GM18498 (cell line): ENCODE results near the gene L3MBTL1.

Experiments
- ATAC-seq: cut with Tn5 transposase; IDR thresholded peaks from one replicate; pipeline ENCODE4 v1.9.1; 2021; ENCODE audit warnings: mild to moderate bottlenecking, moderate library complexity; ENCODE audit not compliant: unreplicated experiment

Gene L3MBTL1

DNA sequence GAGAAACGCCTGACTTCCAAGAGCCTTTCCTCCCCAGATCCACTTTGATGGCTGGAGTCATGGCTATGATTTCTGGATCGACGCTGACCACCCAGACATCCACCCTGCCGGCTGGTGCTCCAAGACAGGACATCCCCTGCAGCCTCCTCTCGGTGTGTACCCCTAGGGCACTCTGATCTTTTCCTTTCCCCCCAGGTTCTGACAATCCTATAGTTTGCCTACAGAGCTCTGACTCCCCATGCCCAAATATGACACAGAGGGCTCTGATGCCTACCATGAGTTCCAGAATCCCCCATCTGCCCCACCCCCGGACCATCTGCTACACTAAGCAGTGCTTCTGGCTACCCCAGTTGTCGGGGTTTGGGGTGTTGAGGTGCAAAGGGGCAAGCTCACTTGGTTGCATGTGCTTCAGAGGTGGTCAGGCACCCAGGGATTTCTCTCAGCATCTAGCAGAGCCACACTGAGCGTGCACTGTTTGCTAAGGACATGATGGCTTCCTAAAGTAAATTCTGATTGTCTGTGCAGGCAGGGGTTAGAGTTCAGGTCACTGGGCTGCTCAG, 27.4 kb downstream of the L3MBTL1 start:
- no peak for ATAC-seq

DNA sequence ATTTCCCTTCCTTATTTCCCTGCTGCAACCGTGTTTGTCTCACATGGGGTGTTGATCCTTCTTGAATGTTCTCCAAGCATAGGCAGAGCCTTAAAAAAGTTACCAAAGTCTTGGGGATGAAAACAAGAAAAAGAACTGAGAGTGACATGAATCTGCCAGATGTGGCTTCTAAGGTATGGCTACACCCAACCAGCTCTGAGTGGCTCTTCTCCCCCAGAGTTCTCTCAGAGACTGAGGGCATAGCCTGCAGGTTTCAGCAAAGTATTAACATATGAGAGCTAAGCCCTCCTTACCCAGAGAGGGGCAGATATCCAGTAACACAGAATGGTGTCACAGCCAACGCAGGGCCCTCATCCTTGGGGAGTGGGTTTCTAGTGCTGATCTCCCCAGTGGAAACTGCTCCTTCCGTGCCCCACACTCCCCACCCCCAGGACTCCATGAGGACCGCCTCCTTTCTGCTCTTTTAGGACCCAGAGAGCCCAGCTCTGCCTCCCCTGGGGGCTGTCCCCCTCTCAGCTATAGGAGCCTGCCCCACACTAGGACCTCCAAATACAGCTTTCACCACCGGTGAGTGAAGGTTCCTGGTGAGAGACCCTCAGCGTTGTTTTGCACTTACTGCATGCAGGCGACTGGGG, 28.0 kb downstream of the L3MBTL1 start:
- no peak for ATAC-seq

DNA sequence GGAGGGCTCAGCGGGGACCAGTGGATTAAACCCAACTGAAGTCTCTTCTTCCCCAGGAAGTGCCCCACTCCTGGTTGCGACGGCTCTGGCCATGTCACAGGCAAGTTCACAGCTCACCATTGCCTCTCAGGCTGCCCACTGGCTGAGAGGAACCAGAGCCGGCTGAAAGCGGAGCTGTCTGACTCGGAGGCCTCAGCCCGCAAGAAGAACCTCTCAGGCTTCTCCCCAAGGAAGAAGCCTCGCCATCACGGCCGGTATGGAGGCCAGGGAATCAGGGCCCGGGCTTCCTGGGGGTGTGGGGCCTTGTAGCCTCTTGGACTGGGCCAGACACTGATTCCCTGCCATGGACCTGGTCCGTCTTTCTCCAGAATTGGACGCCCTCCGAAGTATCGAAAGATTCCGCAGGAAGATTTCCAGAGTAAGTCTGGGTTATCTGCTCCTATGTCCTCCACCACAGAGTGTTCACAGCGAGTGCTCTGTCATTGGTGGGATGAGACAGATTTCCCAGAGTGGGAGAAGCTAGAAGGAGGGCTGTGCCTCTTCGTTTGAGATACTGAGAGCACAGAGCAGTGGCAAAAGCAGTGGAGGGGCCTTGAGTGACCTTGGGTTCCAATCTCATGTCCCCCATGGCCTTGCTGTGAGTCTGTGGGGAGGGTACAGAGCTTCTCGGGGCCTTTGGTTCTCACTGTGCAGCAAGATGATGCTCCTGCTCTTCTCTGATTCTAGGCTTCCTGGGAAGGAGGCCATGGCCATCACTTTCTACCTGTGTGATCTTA, 28.7 kb downstream of the L3MBTL1 start:
- ATAC-seq = no peak

DNA sequence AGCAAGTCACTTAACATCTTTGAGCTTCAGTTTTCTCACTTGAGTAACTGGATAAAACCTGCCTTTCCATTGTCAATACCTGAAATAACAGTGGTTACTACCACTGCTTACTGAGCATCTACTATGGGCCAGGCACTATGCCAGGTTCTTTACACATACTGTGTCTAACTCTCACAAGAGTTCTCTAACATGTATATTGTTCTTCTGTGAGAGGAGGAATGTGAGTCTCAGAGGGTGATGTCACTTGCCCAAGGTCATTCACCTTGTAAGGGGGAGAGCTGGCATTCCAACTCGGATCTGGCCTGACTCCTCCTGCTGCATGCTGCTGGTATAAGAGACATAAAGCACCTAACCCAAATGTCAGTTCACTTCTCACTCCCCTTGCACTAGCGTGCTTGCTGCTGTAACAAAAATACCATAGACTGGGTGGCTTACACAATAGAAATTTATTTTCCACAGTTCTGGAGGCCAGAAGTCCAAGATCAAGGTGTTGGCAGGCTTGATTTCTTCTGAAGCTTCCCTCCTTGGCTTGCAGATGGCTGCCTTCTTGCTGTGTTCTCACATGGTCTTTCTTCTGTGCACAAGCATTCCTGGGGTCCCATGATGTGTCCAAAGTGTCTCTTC, 29.4 kb downstream of the L3MBTL1 start:
- ATAC-seq = no peak

DNA sequence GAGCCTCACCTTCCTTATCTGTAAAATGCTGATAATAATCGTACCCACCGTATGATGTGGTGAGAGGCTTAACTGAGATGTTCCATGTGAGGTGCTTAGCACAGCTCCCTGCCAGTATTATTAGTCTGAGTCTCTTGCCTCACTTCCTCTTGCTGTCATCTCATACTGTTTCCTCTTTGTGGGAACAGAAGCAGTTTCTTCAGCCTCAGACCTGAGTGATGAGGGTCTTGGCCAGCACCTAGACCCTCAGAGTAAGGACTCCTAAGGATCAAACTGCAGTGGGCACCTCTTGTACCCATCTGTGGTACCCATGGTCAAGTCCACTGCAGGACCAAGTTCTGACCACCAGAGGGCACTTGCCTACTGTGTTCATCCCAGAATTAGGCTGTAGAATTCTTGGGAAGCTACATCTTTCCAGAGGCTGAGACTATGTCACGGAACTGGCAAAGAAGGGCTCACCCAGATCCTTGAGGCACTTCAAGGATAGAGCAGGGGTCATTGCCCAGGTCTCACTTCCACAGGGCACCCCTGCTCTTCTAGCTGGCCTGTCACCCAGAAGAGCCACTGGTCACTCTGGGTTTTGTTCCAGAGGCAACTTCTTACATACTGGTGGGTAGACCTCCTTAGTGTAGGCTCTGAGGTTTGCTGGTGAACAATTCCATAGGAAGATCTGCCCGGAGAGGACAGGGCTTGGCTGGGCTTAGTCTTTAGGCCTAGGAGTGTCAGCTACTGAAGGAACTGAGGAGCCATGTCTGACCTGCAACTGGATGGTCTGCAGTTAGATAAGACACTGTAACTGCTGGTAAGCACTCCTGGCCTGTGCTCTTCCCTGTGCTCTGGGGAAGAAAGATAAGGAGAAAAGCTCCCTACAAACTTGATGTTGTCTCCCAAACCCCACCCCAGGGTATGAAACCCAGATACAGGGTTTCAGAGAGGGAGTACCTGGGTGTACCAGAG, 30.7 kb downstream of the L3MBTL1 start:
- no peak for ATAC-seq

DNA sequence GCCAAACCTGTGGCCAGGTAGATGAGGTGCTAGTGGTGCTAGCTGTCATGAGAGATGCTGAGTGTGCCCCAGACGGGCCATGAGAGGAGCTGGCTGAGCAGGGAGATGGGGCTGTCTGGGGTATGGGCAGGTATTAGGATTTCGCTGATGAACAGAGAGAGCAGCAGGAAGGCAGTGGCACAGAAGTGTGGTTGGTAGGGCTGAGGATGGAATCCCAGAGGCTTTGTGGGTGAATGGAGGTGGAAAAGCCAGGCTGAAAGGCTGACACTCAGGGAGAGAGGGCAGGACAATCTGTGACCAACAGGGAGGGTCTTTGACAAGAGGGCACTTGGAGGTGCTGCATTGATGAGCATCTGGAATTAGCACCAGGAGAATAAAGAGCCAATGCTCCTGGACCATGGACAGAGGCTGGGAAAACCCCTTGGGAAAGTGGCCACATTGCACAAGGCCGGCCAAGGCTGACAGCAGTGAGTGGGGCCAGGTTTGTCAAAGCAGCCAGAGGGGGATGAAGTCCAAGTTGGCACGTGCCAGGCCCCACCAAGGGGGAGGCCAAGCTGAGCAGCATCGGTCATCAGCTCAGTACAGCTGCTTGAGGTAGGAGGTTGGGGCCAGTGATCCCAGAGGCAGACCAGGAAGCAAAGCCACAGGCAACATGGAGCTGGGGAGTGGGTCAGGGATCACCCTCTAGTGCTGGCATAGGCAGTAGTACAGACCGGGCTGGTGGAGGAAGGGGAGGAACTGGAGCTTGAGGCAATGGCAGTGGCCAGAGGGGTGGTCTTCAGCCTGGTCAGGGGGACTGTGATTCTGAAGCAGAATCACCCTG, 31.6 kb downstream of the L3MBTL1 start:
- no peak for ATAC-seq

DNA sequence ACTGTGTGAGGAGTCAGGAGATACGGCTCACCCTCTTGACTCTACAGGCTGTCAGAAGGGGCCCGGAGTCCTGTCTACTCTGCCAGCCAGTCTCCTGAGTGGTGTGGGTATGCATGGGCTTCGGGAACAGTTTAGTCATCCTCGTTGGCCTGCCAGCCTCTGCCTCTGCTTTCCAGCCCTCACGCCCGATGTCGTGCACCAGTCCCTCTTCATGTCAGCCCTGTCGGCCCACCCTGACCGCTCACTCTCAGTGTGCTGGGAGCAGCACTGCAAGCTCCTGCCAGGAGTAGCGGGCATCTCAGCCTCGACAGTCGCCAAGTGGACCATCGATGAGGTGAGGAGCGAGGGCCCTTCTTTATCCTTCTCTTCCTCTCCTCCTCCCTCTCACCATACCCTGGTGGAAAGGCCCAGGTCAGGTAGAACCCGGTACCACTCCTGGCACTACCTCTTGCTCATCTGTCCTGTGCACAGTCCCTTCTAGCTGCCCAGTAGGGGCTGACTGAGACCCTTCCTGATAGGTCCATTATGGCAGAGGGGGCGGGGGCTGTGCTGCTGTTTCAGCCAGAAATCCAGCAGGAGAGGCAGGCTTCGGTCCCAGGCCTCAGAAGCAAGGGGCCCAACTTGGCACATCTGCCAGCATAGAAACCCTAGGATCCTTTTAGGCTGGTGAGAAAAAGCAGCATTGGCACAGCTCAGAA, 32.6 kb downstream of the L3MBTL1 start:
- ATAC-seq = no peak

DNA sequence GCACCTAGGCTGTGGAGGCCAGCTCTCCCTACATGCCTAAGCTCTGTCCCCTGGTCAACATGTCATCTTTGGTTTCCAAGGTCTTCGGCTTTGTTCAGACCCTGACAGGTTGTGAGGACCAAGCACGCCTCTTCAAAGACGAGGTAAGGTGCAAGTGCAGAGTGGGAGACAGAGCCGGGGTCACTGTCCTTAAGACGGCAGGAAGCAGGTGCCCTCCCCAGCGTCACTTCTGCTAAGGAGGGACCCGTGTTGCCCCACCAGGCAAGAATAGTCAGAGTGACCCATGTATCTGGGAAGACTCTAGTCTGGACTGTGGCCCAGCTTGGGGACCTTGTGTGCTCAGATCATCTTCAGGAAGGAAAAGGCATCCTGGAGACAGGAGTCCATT, 33.2 kb downstream of the L3MBTL1 start:
- ATAC-seq = no peak

DNA sequence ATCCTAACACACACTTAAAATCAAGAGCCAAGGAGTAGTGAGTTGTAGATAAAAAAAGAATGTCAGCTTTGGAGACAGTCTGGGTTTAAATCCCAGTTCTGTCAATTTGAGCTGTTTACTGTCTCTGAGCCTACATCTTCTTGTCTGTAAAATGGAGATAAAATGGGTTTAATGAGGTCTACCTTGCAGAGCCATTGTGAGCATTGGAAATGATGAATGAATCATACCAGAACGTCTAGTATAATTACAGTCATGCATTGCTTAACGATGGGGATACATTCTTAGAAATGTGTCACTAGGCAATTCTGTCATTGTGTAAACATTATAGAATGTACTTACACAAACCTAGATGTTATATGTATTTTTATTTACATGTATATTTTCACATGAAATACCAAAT, 33.7 kb downstream of the L3MBTL1 start:
- ATAC-seq = no peak

DNA sequence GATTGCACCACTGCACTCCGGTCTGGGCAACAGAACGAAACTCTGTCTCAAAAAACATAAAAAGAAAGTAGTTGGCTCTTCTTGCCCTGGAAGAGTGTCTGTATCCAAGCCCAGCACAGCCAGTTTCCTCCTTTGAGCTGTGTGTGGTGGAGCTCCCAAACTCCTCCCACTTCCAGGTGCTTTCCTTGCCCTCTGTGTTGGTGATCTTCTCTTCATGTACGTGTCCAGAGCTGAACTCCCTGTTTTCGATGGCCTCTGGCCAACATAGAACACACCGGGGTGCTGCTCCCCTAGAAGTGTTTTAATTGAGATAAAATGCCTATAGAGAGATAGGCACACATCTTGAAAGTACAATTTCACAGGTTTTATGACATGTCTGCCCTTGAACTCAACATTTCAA, 34.7 kb downstream of the L3MBTL1 start:
- ATAC-seq = no peak

DNA sequence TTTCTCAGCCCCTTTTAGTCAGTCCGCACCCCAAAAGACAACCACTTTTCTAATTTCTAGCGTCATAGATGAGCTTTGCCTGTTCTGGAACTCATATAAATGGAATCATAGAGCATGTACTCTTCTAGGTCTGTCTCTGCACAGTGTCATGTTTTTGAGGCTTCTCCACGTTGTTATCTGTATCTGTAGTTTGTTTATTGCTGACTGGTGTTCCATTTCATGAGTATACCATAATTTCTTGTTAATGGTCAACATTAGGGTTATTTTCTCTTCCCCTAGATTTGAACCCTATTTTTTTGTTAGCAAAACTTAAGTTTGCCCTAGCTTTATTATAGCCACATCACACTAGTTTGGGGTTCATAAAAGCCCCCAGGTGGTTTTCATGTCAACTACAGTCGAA, 35.2 kb downstream of the L3MBTL1 start:
- no peak for ATAC-seq

DNA sequence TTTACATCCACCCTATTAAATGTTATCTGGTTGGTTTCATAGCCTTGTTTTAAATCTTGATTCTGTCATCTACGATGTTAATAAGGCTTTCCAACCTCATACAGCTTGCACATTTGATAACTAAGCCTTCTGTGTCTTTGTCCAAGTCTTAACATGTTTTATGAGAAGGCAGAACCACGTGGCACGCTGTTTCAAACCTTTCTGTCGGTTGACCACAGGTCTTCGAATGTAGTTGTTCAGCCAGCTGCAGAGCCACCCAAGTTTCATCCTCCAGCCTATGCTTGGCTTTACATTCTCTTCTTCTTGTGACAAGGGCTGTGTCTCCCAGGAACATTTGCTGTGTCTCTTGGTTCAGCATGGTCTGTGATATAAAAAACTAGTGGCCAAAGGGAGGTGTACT, 35.6 kb downstream of the L3MBTL1 start:
- no peak for ATAC-seq

DNA sequence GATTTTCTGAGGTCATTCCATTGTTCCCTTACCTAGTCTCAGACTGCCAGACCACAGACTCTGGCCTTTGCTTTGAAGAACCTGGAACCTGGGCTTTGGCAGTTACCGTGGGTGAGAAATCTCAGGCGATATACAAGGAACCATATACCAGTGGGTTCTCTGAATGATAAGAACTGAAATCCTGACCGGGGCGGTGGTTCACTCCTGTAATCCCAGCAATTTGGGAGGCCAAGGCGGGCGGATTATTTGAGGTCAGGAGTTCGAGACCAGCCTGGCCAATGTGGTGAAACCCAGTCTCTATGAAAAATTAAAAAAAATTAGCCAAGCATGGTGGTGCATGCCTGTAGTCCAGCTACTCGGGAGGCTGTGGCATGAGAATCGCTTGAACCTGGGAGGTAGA, 37.0 kb downstream of the L3MBTL1 start:
- ATAC-seq = no peak

DNA sequence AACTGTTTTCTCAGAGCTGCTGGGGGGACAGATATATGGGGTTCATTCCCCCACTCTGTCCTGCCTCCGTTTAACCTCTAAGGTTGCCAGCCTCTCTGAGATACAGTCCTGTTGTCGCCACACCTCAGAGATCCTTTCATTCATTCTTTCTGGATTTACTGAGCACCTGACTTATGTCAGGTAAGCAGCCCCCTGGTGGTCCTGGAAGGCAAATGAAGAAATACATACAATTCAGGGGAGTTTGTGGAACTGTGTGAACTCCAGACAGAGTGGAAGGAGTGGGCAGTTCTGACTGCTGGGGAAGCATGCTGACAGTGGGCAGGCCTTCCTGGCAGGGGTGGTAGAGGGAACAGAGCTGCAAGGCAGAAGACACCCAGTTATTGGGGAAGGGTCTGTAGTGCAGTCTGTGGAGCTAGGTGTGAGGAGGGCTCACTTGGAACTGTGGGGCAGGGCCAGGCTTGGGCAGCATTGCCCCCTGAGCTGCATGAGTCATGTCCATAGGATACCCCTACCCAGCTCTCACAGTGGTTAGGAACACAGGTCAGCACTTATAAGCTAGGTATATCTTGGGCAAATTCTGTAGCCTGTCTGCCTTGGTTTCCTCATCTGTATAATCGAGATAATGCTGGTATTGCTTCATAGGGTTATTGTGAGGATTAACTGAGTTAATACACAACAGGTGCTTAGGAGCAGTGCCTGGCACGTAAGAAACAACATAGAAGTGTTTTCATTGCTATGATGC, 38.5 kb downstream of the L3MBTL1 start:
- no peak for ATAC-seq

DNA sequence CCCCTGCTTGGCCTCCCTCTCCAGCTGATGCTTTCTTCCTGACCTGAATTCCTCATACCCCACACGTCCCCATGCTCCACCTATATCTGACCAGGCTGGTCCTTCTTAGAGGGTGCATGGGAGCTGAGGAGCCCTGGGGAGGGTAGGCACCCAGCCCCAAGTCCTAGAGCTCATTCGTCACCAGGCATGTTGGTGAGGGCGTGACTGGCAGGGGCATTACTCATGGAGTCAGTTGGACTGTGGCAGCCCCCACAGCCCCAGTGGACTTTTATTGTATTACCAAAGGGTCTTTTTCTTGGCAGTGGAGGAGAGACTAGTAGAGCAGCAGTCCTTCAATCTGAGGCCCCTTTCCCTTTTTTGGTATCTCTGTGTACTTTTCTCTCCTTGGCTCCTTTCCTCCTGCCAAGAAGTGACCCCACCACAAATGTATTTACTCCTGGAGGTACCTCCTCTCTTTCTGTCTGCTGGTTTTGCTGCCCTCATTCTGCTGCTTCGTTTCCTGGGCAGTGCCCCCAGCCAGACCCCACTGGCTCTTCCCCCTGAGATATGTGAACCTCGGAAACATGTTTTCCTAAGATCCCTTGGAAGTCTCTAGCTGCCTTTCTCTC, 40.9 kb downstream of the L3MBTL1 start:
- no peak for ATAC-seq

DNA sequence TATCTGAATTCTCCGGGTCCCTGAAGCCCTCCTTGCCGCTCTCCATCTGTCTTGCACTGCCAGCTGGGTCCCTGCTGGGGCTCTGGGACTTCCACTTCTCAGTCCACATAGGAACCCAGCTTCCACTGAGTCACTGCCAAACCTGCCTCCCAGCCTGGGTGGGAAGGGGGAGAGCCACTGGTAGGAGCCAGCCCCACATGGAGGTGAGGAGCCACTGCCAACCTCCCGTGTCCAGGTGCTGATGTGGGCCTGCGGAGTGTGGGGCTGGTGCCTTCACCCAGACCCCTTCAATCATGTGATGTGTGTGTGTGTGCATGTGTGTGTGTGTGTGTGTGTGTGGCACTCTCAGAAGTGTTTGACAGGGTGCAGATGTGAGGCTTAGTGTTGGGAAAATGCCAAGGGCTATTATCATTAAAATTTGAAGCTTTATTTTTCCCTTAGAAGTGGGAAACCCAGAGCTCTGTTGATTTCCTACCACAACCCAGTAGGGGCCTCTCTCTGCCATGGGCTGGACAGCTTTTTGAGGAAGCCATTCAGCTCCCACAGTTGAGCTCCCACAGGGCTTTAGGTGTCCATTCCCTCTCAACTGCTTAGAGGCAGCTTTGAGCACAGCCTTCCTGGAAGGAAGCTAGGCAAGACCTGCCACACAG, 42.0 kb downstream of the L3MBTL1 start:
- ATAC-seq = no peak

DNA sequence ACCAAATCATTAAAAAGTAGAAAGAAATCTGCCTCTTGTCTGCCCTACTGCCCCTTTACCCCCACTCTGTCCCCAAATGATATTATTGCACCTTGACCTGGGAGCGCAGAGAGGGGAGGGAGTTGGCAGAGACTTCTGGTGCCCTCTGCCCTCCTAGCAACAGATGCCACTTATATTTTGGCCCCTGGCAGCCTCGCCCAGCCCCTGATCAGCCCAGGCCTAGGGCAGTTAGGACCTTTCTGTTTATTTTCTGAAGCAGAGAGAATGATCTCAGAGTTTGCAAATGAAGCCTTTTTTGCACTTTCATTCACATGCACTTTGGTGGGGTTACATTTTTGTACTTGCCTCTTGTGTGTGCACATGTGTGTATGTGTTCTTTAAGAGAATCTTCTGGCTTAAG, 43.0 kb downstream of the L3MBTL1 start:
- no peak for ATAC-seq

DNA sequence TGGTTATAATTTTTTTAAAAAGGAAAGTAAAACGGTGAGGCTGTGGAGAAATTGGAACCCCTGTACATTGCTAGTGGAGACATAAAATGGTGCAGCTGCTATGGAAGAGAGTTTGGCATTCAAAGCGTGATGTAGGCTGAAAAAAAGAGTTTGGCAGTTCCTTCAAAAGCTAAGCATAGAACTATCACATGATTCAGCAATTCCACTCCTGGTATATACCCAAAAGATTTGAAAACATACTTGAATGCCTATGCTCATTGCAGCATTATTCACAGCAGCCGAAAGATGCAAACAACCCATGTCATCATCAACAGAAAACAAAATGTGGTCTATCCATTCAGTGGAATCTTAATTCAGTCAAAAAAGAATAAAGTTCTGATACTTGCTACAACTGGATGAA, 46.9 kb downstream of the L3MBTL1 start:
- no peak for ATAC-seq
